NOMO-1 (cell line): ENCODE results near the gene TBC1D8.

Experiments used
- DNase-seq, 2 experiments: peaks; one replicate each; lab custom pipeline; 2025; ENCODE audit not compliant: unreplicated experiment in 2 of 2; lab: John Stamatoyannopoulos, UW

TBC1D8 gene

DNA sequence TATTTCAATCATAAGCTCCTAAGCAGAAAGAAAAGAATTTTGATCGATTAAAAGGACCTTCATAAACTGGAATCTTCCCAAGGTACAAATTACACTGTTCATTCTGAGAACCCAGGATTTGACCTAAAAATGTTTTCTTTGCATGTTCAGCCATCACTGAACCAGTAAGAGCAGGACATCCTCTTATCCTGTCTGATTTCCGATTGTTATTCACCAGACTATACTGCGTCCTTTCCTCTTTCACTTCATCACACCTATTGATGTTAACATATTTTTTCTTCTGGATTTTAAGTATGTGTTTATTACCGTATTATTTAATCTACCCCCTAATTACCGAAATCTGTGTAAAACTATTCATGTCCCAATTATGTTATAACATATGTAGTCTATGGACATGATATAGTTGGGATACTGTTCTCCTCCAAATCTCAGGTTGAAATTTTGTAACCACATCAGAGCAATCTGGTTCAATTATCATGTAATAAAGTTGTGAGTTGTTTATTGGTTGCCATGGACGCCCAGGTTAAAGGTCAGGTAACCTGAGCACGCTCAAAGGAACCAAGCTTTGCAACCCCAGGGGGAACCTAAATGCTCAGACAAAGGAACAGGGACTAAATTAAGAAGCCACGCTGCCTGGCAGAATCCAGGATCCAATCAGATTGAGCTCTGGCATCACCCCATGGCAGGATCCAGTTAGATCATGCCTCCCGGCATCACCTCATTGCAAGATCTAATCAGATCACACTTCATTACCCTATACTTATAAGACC, 11.6 kb upstream of the TBC1D8 start:
- no peak for DNase-seq

DNA sequence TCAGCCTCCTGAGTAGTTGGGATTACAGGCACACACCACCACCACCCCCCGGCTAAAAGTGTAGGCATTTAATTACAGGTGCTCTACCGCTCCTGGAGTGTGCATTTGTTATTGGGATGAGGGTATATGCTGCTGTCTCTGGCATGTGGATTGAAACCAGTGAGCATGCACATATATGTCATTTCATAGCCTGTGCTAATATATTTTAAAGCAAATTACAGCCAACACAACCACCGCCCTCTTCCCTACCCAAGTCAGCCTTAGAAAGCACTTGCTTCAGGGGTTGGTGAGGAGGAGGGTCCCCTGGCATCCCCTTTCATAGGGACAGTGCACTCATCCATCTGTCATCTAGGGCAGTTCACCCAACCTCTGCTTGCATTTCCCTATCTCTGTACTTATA, 10.5 kb upstream of the TBC1D8 start:
- no peak for DNase-seq

DNA sequence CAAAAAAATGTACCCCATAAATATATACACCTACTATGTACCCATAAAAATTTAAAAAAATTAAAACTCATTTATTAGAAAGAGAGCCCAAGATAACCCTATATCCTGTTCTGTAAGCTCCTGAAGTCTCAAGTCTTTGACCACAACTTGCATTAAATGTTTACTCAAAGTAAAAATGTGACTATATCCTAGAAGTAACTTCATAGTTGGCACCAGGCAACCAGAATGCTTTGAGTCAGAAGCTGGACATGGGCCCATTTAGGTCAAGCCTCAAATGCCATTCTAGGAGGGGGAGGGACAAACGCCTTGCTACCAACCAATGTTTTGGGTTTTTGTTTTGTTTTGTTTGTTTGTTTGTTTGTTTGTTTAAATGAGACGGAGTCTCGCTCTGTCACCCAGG, 9.3 kb upstream of the TBC1D8 start:
- no peak for DNase-seq

DNA sequence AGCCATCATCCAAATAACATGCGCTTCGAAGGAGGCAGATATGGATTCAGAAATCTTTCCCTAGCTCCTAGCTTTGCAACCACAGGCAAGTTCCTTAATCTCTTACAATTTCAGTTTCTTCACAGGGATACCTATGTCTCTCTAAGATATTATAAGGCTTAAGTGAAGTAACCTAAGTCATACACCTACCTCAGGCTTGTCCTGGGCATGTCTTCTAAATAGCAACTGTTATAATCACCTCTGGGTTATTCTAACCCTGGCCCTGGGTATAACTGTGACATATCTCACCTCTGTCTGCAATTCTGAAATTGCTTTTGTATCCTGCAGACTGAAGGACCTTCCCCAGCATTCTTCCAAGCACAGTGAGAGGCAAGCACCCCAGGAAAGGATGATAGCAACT, 8.3 kb upstream of the TBC1D8 start:
- no peak for DNase-seq

DNA sequence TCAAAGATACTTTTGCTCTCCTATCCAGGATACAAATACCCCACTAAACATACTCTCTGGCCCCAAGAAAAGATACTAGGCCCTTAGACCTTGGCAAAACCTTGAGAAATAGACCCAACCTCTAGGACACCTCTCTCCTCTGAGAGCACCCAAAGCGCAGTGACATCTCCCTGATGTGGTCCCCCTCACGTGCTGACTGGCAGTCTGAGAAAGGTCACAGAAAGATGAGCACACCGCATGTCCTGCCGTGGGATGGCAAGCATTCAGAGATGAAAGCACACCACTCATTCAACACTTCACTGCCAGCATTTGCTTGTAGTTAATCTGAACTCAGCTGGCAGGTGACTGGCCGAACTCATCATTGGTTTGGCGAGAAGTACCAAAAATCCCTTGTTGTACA, 6.1 kb upstream of the TBC1D8 start:
- no peak for DNase-seq

DNA sequence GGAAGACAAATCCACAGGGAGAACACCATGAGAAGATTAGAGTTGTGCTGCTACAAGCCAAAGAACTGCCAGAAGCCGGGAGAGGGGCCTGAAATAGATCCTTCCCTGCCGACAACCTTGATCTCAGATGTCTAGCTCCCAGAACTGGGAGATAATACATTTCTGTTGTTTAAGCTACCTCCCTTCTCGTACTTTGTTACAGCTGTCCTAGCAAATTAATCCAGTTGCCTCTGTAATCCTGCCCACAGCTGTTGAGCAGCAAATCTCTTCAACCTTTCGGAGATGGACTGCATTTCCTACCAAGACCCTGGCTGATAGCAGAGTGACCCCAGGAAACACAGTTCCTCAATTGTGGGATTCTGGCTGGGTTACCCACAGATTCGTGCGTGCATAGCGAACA, 2.6 kb upstream of the TBC1D8 start:
- DNase-seq: no peak

DNA sequence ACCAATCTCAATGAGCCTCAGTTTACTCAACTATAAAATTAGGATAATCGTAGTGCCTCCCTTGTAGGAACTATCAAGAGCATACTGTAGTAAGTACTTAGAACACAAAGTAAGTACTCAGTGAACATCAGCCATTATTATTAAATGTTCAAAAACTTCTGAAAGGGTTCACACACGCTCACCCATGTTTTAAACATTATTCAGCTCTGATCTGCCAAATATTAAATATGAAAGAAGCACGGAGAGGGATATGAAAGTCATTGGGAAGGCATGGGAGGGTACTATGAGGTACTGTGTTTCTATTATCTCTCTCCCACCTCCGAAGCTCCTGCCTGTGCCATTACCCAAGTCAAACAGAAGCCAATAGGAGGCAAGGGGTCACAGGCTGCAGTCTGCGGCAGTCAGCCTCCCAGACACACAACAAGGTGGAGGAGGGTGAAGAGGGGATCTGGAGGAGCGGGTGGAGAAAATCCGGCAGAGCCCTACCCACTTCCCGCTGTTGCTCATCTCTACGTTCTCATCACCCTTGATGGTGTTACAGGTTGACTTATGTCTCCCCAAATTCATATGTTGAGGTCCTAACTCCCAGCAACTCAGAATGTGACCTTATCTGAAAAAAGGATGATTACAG, 2.0 kb upstream of the TBC1D8 start:
- DNase-seq: no peak

DNA sequence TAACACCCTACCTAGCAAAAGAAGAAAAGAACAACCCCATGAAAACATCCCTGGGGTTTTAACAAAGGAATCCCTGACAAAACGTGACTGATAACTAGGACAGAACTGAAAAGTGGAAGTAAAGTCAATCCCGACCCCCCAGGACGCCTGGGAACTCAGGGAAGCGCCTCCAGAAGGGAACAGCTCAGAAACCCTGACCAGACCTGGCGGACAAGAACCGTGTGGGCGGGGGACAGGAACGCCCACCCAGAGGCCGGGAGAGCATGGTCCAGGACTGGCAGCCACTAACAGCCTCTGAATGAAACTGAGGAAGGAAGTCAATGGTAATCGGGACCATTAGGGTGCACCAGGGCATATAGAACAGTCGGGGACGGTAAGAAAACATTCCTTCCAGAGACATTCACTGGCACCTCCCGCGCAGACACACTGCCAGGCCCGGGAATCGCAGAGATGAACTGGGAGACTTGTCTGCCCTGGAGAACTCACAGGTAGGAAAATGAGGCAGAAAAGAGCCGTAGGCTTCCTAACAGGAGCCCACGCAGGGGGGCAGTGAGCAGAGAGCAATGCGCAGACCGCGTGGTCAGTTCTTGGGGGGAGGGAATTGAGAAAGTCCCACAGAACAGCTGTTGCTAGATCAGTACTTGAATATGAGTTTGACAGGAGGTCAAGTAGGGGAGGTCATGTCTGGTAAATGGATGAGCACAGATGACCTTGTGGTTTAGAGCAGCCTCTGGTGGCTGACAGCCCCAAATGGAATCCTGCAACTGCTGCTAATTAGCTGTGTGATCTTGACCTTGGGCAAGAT, 1.3 kb upstream of the TBC1D8 start:
- peak; percentile 37 to 83 for DNase-seq

DNA sequence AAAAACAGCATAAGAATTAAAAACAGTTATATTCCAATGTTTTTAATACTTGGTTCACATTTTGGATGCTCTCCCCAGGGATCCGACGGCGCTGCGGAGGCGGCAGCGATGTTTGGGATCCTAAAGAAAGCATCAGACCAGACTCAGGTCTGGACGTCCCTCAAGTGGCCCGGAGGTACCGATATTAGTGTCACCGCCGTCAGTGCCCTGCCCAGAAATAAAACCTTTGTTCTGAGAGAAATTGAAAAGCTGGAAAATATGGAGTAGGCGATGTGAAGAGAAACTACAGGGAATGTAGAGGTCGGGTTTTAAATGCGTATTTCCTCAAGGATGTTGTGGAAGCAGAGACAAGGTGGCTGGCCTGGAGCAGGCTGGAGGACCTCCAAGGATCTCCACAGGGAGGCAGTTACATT, 683 bp upstream of the TBC1D8 start:
- DNase-seq: no peak

DNA sequence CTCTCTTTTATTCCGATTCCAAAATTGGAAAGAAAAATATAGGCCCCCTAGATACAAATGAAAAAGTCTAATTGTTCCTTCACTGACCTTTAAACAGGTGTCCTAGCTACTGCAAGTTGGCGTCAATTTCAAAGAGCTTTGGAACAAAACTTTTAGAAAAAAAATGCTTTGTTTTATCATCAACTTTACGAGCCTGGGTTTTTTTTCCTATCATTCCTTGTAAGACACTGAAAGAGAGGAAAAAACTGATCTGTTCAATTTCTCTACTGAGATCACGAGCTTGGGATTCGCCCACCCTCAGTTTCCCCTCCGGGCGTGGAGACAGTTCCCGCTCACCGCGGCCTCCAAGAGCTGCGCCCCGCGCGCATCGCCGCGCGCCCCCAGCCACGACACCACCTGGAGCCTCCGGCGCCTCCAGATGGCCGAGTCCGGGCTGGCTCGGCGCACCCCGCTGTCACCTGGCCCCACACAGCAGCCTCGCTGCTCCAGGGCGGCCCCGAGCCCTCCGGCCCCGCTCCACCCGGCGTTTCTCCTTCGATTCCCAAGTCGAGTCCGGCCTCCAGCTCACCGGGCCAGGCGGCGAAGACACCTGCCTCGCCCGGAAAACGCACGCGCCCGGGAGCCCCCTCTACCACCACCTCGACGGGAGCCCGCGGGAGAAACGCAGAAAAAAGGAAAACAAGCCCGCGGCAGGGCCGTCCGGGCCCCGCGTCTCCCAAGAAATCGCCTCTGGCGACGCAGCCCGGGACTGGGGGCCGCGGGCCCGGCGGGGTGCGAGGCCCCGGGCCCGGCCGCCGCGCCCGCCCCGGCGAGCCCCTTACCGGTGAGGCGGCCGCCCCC, 656 bp downstream of the TBC1D8 start:
- peak in 1 of 2 experiments; percentile 28 for DNase-seq

DNA sequence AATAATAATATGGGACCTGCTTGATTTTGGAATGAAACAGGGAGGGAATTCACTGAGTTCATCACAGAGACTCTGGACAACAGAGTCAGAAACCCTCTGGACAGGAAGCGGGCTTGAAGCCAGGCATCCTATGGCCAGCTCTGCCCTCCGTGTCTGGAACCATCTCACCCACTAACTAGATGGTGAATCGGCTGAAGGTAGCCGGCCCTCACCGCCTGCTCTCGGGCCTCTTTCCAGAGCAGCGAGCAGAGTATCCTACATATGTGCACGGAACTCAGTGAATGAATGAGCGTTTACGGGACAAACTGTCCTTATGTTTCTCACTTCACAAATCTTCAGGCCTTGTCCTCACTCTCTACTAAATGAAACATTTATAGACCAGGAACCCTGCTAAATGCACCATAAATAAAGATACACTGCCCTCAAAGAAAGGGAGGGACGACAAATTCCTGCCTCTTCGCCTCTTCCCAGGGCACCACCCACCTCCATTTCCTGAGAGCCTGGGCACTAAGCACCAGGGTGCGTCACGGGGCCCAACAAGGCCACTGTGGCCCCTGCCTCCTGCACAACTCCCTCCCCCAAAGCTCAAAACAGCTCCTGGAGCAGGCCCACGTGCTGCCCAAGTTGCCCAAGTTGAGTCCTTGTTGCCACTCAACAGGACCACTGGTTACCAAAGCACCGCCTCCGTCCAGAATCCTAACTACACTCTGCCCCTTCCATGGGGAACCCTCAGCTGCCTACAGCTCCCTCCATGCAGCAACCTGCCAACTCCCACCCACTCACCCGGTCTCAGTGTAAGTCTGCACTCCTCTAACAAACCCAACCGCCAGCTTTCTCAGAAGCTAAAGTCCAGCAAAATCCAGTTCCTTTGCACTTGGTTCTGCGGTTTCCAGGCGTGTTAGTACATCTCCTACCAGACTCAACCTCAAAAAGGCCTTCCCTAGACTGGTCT, 1.7 kb downstream of the TBC1D8 start:
- peak; percentile 57 to 61 for DNase-seq

DNA sequence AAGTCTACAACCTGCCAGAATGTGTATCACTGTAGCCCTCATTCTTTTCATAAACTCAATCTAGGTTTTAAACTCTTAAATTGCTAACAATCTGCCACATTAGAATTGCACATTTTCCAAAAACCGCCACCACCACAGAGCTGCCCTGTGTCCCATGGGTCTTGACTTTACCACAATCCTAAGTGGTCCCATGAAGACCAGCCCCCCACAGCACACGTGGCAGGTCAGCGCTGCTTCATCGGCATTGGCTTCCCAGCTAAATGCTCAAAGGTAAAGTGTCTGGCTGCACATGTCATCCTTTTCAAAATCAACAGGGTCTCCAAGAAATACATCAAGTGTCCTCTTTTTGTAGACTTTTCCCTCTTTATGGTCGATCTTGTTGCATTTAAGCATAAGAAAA, 2.4 kb downstream of the TBC1D8 start:
- DNase-seq: no peak

DNA sequence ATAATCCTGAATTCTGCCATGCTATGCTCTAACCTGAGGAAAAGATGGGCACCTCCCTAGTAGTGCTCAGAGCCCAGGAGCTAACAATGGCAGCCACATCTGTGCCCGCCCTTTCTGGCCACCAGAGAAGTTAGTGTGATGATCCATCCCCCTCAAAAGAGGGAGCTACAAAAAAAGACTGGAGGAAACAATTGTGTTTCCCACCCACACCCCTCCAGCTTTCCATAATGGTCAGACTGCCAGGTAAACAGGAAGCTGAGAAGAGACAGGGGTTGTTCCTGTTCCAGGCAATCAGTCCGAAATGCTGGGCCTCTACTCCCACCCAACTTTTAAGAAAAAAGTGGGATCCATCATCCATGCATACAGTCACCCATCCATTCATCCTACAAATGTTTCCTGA, 3.2 kb downstream of the TBC1D8 start:
- DNase-seq: no peak

DNA sequence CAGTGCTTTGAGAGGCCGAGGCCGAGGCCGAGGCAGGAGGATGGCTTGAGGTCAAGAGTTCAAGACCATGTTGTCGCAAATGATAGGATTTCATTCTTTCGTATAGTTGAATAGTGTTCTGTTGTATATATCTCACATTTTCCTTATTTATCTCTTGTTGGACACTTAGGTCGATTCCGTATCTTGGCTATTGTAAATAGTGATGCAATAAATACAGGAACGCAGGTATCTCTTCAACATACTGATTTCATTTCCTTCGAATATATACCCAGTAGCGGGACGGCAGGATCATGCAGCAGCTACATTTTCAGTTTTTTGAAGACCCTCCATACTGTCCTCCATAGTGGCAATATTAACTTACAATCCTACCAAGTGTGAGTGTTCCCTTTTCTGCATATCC, 4.1 kb downstream of the TBC1D8 start:
- DNase-seq: no peak

DNA sequence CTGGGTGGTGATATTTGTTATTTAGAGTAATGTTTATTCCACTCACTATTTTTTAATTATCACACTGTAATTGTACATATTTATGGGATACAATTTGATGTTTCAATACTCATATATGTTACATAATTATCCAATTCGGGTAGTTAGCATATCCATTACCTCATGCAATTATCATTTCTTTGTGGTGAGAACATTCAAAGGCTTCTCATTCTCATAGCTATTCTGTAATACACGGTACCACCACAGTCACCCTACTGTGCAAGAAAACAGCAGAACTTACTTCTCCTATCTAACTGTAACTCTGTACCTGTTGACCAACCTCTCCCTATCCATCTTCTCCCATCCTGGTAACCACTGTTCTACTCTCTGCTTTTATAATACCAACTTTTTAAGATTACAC, 4.6 kb downstream of the TBC1D8 start:
- no peak for DNase-seq

DNA sequence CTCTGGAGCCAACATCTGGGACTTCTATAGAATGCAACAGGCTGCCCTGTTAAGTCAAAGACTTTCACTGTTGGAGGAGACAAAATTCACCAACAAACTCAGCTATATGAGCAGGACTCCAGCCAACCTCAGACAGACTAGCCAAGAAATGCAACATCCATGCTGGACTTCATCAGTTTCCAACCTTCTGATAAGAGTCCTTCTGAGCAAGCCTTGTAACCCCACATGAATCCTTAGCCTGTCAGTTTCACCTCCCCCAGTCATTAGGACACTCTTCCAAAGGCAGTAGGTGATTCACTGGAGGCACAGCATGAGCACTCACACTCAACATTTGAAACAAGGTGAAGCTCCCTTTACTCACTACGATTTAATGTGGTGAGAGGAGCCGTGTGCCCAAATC, 5.8 kb downstream of the TBC1D8 start:
- no peak for DNase-seq

DNA sequence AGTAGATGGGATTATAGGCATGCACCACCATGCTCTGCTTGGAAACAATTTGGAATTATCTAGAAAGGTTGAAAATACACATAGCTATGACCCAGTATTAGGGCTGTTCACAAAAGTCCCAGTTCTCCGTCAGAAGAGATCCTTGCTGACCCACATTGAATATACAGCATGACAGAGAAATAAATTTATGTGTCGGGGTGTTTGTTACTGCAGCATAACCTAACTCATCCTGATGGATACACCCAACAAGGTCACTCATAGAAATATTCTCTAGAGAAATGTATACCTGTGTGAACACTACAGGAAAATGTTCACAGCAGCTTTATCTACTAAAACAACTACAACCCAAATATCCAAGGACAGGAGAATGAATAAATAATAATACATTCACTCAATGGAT, 9.0 kb downstream of the TBC1D8 start:
- DNase-seq: no peak

DNA sequence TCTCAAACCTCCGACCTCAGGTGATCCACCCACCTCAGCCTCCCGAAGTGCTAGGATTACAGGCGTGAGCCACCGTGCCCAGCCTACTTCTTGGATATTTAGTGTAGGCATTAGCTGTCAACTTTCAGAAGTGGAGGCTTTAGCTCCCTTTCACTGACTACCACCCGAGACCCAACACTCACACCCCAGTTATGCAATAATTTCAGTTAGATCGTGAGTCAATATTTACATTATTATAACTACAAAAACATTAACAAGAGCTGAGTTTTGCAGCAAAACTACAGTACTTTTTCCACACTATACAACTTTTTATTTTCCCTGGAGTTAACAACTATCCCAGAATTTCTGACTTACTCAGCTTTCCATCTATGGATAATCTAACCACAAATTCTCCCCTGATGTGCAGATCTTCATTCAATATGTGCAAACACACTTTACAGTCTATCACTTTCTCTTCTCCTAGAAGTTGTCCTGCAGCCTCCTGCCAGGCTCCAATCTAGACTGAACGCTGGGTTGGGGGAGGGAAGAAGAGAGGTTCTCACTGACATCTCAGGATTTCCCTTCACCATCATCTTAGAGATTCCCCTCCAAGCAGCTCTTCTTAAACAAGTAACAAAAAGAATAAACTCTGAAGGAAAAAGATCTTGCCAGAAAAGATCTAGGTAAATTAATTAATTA, 10.1 kb downstream of the TBC1D8 start:
- DNase-seq: no peak

DNA sequence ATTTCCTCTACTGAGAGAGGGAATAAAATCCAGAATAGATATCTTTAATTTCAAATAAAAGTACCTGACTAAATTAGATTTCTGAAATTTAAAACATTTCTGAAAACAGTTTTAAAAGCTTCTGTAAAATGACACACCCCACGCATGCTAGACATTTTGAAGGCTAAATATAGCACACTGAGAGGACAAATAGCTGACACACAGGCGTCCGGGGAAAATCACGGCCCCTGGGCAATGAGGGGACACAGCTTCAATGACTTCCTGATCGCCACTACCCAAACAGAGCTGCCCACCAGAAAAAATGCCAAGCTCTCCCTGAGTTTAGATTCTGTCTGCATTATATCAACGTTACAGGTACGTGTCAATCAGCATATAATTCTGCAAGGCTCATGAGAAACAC, 10.9 kb downstream of the TBC1D8 start:
- no peak for DNase-seq
